MCF 10A (cell line): ENCODE measurements around the gene PRM1. TPM values are rescaled to one million over a fixed set of nuclear protein-coding genes. Genes with fewer than 3 reads are reported as not detected.

ENCODE experiments used
- BruUV-seq: library from RNA; stranded (reverse); fragments of 400-500 nt; replicated peaks from 2 replicates; lab custom pipeline; 2021; lab: Mats Ljungman, UMichigan
- CTCF ChIA-PET: fragments of 300-600 bp; sonication (Branson Sonifier 250); formaldehyde crosslinking; extraction: SDS; loops from one replicate; lab custom pipeline; 2021; ENCODE audit warnings: antibody characterized with exemption, inconsistent platforms; lab: Yijun Ruan, JAX
- POLR2A ChIA-PET: fragments of 300-600, 350-650 bp; sonication (Branson Sonifier 250); formaldehyde crosslinking; extraction: SDS; loops from one replicate; lab custom pipeline; 2020; ENCODE audit warnings: antibody characterized with exemption, inconsistent platforms; lab: Yijun Ruan, JAX
- DNase-seq: peaks from one replicate; pipeline ENCODE4 v3.0.0-alpha.2; 2018; ENCODE audit not compliant: unreplicated experiment
- H3K27ac Mint-ChIP-seq: one replicate; pipeline ENCODE4 v1.8.0; 2022; ENCODE audit warnings: mild to moderate bottlenecking, low read depth, mixed read lengths; ENCODE audit not compliant: unreplicated experiment
- H3K27me3 Mint-ChIP-seq: one replicate; pipeline ENCODE4 v1.8.0; 2022; ENCODE audit warnings: mixed read lengths; ENCODE audit not compliant: insufficient read depth, unreplicated experiment
- H3K36me3 Mint-ChIP-seq: one replicate; pipeline ENCODE4 v1.8.0; 2022; ENCODE audit warnings: mild to moderate bottlenecking, moderate library complexity, mixed read lengths; ENCODE audit not compliant: insufficient read depth, unreplicated experiment
- H3K4me1 Mint-ChIP-seq: one replicate; pipeline ENCODE4 v1.8.0; 2022; ENCODE audit warnings: mixed read lengths; ENCODE audit not compliant: insufficient read depth, unreplicated experiment
- H3K4me3 Mint-ChIP-seq: one replicate; pipeline ENCODE4 v1.8.0; 2022; ENCODE audit warnings: mild to moderate bottlenecking, moderate library complexity, mixed read lengths; ENCODE audit not compliant: unreplicated experiment
- H3K9me3 Mint-ChIP-seq: one replicate; pipeline ENCODE4 v1.8.0; 2022; ENCODE audit warnings: mixed read lengths; ENCODE audit not compliant: unreplicated experiment
- CTCF ChIP-seq: fragments of 200-600 bp; IDR thresholded peaks from one replicate; pipeline ENCODE4 v1.8.0; 2022; ENCODE audit warnings: antibody characterized with exemption, mild to moderate bottlenecking; ENCODE audit not compliant: unreplicated experiment
- intact Hi-C: fragments of 100-400 bp; cut with micrococcal nuclease; formaldehyde crosslinking; loops from 2 replicates; pipeline ENCODE4 v1.14.1; 2022
- total RNA-seq: library from RNA; stranded (reverse); gene quantifications from 2 replicates; pipeline ENCODE4 v1.2.3, GENCODE V29; 2022

PRM1 gene
- total RNA-seq, 1 experiment from 2014 or later: not detected

GRCh38 chr16:11238272-11239202 lies 42.6 kb downstream of the PRM1 start:
- Mint-ChIP-seq H3K4me1 (no peaks in the 10 kb centered on the region), H3K4me3 (no peak overlapping the region), H3K27ac (no peak overlapping the region), H3K36me3 (no peaks in the 10 kb centered on the region), H3K9me3 (no peaks in the 10 kb centered on the region), H3K27me3 (no peaks in the 10 kb centered on the region)
- no peak for TF ChIP-seq CTCF
- intact Hi-C loops: no loop called here
- CTCF ChIA-PET: interaction anchor here (0.6 to 1.2 kb wide), 3 partner anchors 9 to 240 kb away, joined by 3 to 4 read pairs (median 3); no protein-coding TSS in a partner anchor
- no peak for DNase-seq
- no TSS peak for BruUV-seq
- POLR2A ChIA-PET: no interaction called here

GRCh38 chr16:11236461-11237254 lies 44.5 kb downstream of the PRM1 start:
- CTCF ChIA-PET: interaction anchor here (1.6 to 2.0 kb wide), 2 partner anchors 19 to 273 kb away, joined by 4 to 7 read pairs; partner anchors contain the start of gene SOCS1
- no TSS peak for BruUV-seq

GRCh38 chr16:11235703-11235991 lies 45.5 kb downstream of the PRM1 start:
- H3K36me3 Mint-ChIP-seq: no peaks in the 10 kb centered on the region
- H3K4me3 Mint-ChIP-seq: no peak overlapping the region
- H3K27me3 Mint-ChIP-seq: no peaks in the 10 kb centered on the region
- H3K27ac Mint-ChIP-seq: no peak overlapping the region
- no TSS peak for BruUV-seq
- DNase-seq: no peak
- intact Hi-C loops: no loop called here
- H3K9me3 Mint-ChIP-seq: no peaks in the 10 kb centered on the region
- no peak for TF ChIP-seq CTCF
- POLR2A ChIA-PET: interaction anchor here (1.7 kb wide), 1 partner anchor 10 kb away, joined by 4 read pairs; no protein-coding TSS in a partner anchor
- CTCF ChIA-PET: interaction anchor here (1.6 to 2.0 kb wide), 2 partner anchors 20 to 272 kb away, joined by 4 to 7 read pairs; partner anchors contain the start of gene SOCS1
- H3K4me1 Mint-ChIP-seq: no peaks in the 10 kb centered on the region

More at GRCh38 chr16:11236461-11237254, 44.5 kb downstream of the PRM1 start:
- H3K27ac Mint-ChIP-seq: no peak overlapping the region
- DNase-seq: no peak
- intact Hi-C loops: no loop called here
- no peaks in the 10 kb centered on the region for H3K27me3 Mint-ChIP-seq
- no peaks in the 10 kb centered on the region for H3K9me3 Mint-ChIP-seq
- H3K36me3 Mint-ChIP-seq: no peaks in the 10 kb centered on the region
- TF ChIP-seq CTCF: no peak
- POLR2A ChIA-PET: interaction anchor here (1.7 kb wide), 1 partner anchor 9 kb away, joined by 4 read pairs; no protein-coding TSS in a partner anchor
- H3K4me1 Mint-ChIP-seq: no peaks in the 10 kb centered on the region
- no peak overlapping the region for H3K4me3 Mint-ChIP-seq
